Body of pancreas (tissue), 4 donors: ENCODE measurements around the gene CEP55. TPM values are rescaled to one million over a fixed set of nuclear protein-coding genes. Genes with fewer than 3 reads are reported as not detected.

Experiments
- ATAC-seq: fragments of 150-250 bp; one replicate; pipeline ENCODE4 v1.9.1; 2016
- DNase-seq, 4 donors: peaks; one replicate each; pipeline ENCODE4 v3.0.0-alpha.2; 2019
- H3K27ac ChIP-seq, 4 donors: fragments of 200-600 bp; sonication (generic); 1 replicate in 3 of 4; 2 replicates in 1 of 4; pipeline versions ENCODE4 v1.5.1 to v1.6.1; 2016 to 2019; ENCODE audit warnings: mild to moderate bottlenecking in 1 of 4, mixed read lengths in 1 of 4, moderate library complexity in 1 of 4
- H3K27me3 ChIP-seq, 2 donors: fragments of 200-600 bp; sonication (generic); one replicate each; pipeline ENCODE4 v1.6.0; 2016; ENCODE audit warnings: mild to moderate bottlenecking in 1 of 2
- H3K36me3 ChIP-seq, 2 donors: fragments of 200-600 bp; sonication (generic); replicated peaks in 1 of 2; 2 replicates each; pipeline ENCODE4 v1.5.1; 2016; ENCODE audit warnings: low read depth in 2 of 2; ENCODE audit not compliant: insufficient read depth in 1 of 2
- H3K4me1 ChIP-seq: fragments of 200-600 bp; sonication (generic); one replicate; pipeline ENCODE4 v1.6.0; 2016
- H3K4me3 ChIP-seq, 2 donors: fragments of 200-600 bp; sonication (generic); 1 replicate in 1 of 2; 2 replicates in 1 of 2; pipeline ENCODE4 v1.5.1; 2016 to 2019
- H3K9me3 ChIP-seq, 3 donors: fragments of 200-600 bp; sonication (generic); 1 replicate in 2 of 3; 2 replicates in 1 of 3; pipeline ENCODE4 v1.5.1; 2016
- CTCF ChIP-seq, 7 experiments: fragments of 450-650 bp in 4 of 7; fragments of 200-600 bp in 3 of 7; sonication (generic) in 3 of 7; IDR thresholded peaks; one replicate each; pipeline ENCODE4 v1.5.1; 2016 to 2019; ENCODE audit warnings: antibody characterized with exemption in 7 of 7
- POLR2A ChIP-seq, 3 donors: fragments of 450-650 bp; IDR thresholded peaks; one replicate each; pipeline ENCODE4 v1.6.1; 2016; ENCODE audit warnings: antibody characterized with exemption in 3 of 3, mild to moderate bottlenecking in 2 of 3
- WGBS, 2 donors: methylation state at CpG; one replicate each; pipeline ENCODE4 v1.1.5; 2017; 5-methylcytosine and 5-hydroxymethylcytosine counted together
- intact Hi-C: fragments of 100-400 bp; cut with DNase I; formaldehyde crosslinking; loops from one replicate; pipeline ENCODE4 v1.15.1; 2023
- total RNA-seq, 2 donors: library from RNA; depleted of rRNA; stranded (reverse); fragments of >200 nt; gene quantifications; one replicate each; pipeline ENCODE4 v1.1.0, GENCODE V29; 2016

CEP55 gene
- total RNA-seq, 2 donors from 2014 or later: not detected

GRCh38 chr10:93462371-93462770, 34.0 kb upstream of the CEP55 start:
- H3K36me3 ChIP-seq: no peaks in the 10 kb centered on the region
- no peaks in the 10 kb centered on the region for H3K27me3 ChIP-seq
- 28 to 33% methylated on average over 2 of the region's 2 CpGs for WGBS, 2 donors
- H3K4me3 ChIP-seq: no peak overlapping the region
- peaks cover 24% of the 10 kb centered on the region for H3K4me1 ChIP-seq
- H3K27ac ChIP-seq: peak overlapping the region in 1 of 4 donors; percentile 87
- no peak for DNase-seq
- H3K9me3 ChIP-seq: no peaks in the 10 kb centered on the region
- TF ChIP-seq CTCF (IDR thresholded peaks at IDR 0.05) (no peak), POLR2A (IDR thresholded peaks at IDR 0.05) (no peak)
- no peak for ATAC-seq
- intact Hi-C loops: no loop called here

DNA sequence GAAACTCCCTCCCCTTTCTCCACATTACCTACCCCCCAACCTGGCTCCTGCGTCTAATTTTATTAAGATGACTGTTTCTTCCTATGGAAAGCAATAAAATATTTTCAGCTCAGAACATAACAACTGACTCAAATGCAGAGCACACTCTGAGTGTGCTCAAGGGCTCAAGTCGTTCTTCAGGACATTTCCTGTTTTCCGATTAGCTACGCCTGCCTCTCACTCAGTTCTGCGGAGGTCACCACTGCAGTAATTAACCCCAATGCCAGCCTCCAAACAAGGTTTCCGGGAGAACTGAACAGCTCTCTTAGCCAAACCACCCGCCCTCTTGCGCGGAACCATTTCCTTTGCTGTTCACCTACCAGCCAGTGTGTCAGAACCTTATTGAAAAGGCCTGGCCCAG, 33.5 kb upstream of the CEP55 start:
- no peak for ATAC-seq
- Histone ChIP-seq H3K27ac (peak overlapping the region in 3 of 4 donors; percentile 41 to 87 (median 62)), H3K27me3 (no peaks in the 10 kb centered on the region), H3K36me3 (no peaks in the 10 kb centered on the region), H3K4me3 (no peak overlapping the region), H3K9me3 (no peaks in the 10 kb centered on the region), H3K4me1 (peaks cover 22% of the 10 kb centered on the region)
- TF ChIP-seq CTCF (IDR thresholded peaks at IDR 0.05) (no peak), POLR2A (IDR thresholded peaks at IDR 0.05) (no peak)
- WGBS, 2 donors: 62 to 68% methylated on average over 9 of the region's 9 CpGs
- DNase-seq: peak in 1 of 4 donors; percentile 38
- intact Hi-C loops: no loop called here

GRCh38 chr10:93463723-93464476, 32.5 kb upstream of the CEP55 start:
- Histone ChIP-seq H3K4me1 (peaks cover 14% of the 10 kb centered on the region), H3K27me3 (no peaks in the 10 kb centered on the region), H3K36me3 (no peaks in the 10 kb centered on the region), H3K4me3 (no peak overlapping the region), H3K9me3 (no peaks in the 10 kb centered on the region), H3K27ac (peak overlapping the region; percentile 9 to 90 (median 86))
- WGBS, 2 donors: 55 to 83% methylated on average over 6 of the region's 6 CpGs
- peak in 3 of 4 donors; percentile 20 to 56 (median 29) for DNase-seq
- intact Hi-C loops: no loop called here
- ATAC-seq: no peak
- TF ChIP-seq POLR2A (IDR thresholded peaks at IDR 0.05): no peak
- no peak for TF ChIP-seq CTCF (IDR thresholded peaks at IDR 0.05)

GRCh38 chr10:93464776-93465388, 31.5 kb upstream of the CEP55 start:
- no peaks in the 10 kb centered on the region for H3K9me3 ChIP-seq
- H3K36me3 ChIP-seq: no peaks in the 10 kb centered on the region
- intact Hi-C loops: no loop called here
- ATAC-seq: no peak
- no peaks in the 10 kb centered on the region for H3K27me3 ChIP-seq
- DNase-seq: no peak
- TF ChIP-seq CTCF (IDR thresholded peaks at IDR 0.05) (no peak), POLR2A (IDR thresholded peaks at IDR 0.05) (no peak)
- H3K4me3 ChIP-seq: no peak overlapping the region
- peak overlapping the region; percentile 9 to 90 (median 86) for H3K27ac ChIP-seq
- peaks cover 14% of the 10 kb centered on the region for H3K4me1 ChIP-seq
- 81 to 88% methylated on average over 5 of the region's 5 CpGs for WGBS, 2 donors
